Loucy (cell line): ENCODE results near the gene TOPBP1.
"Not testable (repeated sequence)": the region's sequence is repeated elsewhere in the genome, so short reads cannot be mapped to it uniquely, and the experiment has no call there.

Experiments
- H2AFZ ChIP-seq: fragments of 200-600 bp; sonication (generic); 2 replicates; pipeline ENCODE4 v1.6.0; 2016; ENCODE audit warnings: antibody characterized with exemption, mild to moderate bottlenecking, low read length, moderate library complexity
- H3F3A ChIP-seq: fragments of 200-600 bp; 2 replicates; pipeline ENCODE4 v1.6.0; 2016; ENCODE audit warnings: antibody characterized with exemption, low read depth, mild to moderate bottlenecking
- H3K27me3 ChIP-seq: fragments of 200-600 bp; sonication (generic); 2 replicates; pipeline ENCODE4 v1.6.1; 2014; ENCODE audit warnings: low read length, mild to moderate bottlenecking; ENCODE audit not compliant: insufficient read depth, poor library complexity, severe bottlenecking
- H3K36me3 ChIP-seq: fragments of 200-600 bp; sonication (generic); 2 replicates; pipeline ENCODE4 v1.6.1; 2016; ENCODE audit warnings: low read length; ENCODE audit not compliant: insufficient read depth
- H3K4me1 ChIP-seq: fragments of 200-600 bp; sonication (generic); 2 replicates; pipeline ENCODE4 v1.5.1; 2014; ENCODE audit warnings: low read length, mild to moderate bottlenecking; ENCODE audit not compliant: insufficient read depth, poor library complexity, severe bottlenecking
- H3K4me2 ChIP-seq: fragments of 200-600 bp; sonication (generic); 2 replicates; pipeline ENCODE4 v1.6.0; 2014; ENCODE audit warnings: antibody characterized with exemption, low read length, low read depth, mild to moderate bottlenecking; ENCODE audit not compliant: poor library complexity, severe bottlenecking
- H3K4me3 ChIP-seq: fragments of 200-600 bp; sonication (generic); 2 replicates; pipeline ENCODE4 v1.5.1; 2014; ENCODE audit warnings: low read length, mild to moderate bottlenecking, mixed read lengths; ENCODE audit not compliant: poor library complexity, severe bottlenecking
- H3K79me2 ChIP-seq: fragments of 200-600 bp; sonication (generic); 2 replicates; pipeline ENCODE4 v1.6.1; 2014; ENCODE audit warnings: low read length; ENCODE audit not compliant: insufficient read depth
- H3K9ac ChIP-seq: fragments of 200-600 bp; sonication (generic); 2 replicates; pipeline ENCODE4 v1.6.0; 2014; ENCODE audit warnings: mild to moderate bottlenecking, low read depth, low read length, moderate library complexity; ENCODE audit not compliant: poor library complexity, severe bottlenecking
- H3K9me2 ChIP-seq: fragments of 200-600 bp; sonication (generic); replicated peaks from 2 replicates; pipeline ENCODE4 v1.6.1; 2016; ENCODE audit warnings: low read depth, low read length, mixed read lengths
- H3K9me3 ChIP-seq: fragments of 200-600 bp; sonication (generic); 2 replicates; pipeline ENCODE4 v1.6.1; 2014; ENCODE audit warnings: mild to moderate bottlenecking, antibody characterized with exemption, low read length, low read depth; ENCODE audit not compliant: insufficient read depth
- H4K20me1 ChIP-seq: fragments of 200-600 bp; sonication (generic); 2 replicates; pipeline ENCODE4 v1.6.0; 2014; ENCODE audit warnings: antibody characterized with exemption, low read length, mild to moderate bottlenecking; ENCODE audit not compliant: insufficient read depth, poor library complexity, severe bottlenecking
- EZH2phosphoT487 ChIP-seq: fragments of 200-600 bp; IDR thresholded peaks from 2 replicates; pipeline ENCODE4 v1.6.1; 2018; ENCODE audit warnings: antibody characterized with exemption, mild to moderate bottlenecking, moderate library complexity, borderline replicate concordance
- TF ChIP-seq, protein P1 (sequence below): fragments of 200-600 bp; sonication (generic); conservative IDR thresholded peaks from 2 replicates; pipeline ENCODE4 v1.5.1; 2014; ENCODE audit warnings: mild to moderate bottlenecking, antibody characterized with exemption, low read length

The TOPBP1 gene

DNA sequence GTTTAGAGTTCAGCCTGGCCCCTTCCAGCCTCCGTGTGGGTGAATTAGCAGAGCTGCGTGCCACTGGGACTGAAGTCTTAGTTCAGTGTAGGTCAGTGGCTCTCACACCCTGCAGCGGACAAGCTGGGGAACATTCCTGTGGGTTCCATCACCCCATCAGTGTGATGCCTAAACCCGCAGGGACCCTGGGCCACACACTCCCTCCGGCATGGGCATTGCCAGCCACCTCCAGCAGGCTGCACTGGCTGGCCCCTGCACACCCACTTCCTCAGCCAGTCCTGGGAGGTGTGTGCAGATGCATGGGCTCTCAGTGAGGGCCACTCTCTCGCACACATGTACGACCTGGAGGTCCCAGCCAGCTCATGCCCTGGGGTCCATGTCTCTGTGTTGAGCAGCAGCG is 32.1 kb upstream of the TOPBP1 start:
- Histone ChIP-seq H3K4me2 (no peak overlapping the region), H2AFZ (no peak overlapping the region), H3K9me3 (no peaks in the 10 kb centered on the region), H4K20me1 (no peaks in the 10 kb centered on the region), H3K27me3 (no peaks in the 10 kb centered on the region), H3F3A (no peaks in the 10 kb centered on the region), H3K4me1 (no peaks in the 10 kb centered on the region), H3K36me3 (no peaks in the 10 kb centered on the region), H3K9ac (no peak overlapping the region), H3K79me2 (no peaks in the 10 kb centered on the region), H3K4me3 (no peak overlapping the region), H3K9me2 (no peaks in the 10 kb centered on the region)
- no peak for TF ChIP-seq EZH2phosphoT487
- TF ChIP-seq, protein P1, sequence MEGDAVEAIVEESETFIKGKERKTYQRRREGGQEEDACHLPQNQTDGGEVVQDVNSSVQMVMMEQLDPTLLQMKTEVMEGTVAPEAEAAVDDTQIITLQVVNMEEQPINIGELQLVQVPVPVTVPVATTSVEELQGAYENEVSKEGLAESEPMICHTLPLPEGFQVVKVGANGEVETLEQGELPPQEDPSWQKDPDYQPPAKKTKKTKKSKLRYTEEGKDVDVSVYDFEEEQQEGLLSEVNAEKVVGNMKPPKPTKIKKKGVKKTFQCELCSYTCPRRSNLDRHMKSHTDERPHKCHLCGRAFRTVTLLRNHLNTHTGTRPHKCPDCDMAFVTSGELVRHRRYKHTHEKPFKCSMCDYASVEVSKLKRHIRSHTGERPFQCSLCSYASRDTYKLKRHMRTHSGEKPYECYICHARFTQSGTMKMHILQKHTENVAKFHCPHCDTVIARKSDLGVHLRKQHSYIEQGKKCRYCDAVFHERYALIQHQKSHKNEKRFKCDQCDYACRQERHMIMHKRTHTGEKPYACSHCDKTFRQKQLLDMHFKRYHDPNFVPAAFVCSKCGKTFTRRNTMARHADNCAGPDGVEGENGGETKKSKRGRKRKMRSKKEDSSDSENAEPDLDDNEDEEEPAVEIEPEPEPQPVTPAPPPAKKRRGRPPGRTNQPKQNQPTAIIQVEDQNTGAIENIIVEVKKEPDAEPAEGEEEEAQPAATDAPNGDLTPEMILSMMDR: no peak

DNA sequence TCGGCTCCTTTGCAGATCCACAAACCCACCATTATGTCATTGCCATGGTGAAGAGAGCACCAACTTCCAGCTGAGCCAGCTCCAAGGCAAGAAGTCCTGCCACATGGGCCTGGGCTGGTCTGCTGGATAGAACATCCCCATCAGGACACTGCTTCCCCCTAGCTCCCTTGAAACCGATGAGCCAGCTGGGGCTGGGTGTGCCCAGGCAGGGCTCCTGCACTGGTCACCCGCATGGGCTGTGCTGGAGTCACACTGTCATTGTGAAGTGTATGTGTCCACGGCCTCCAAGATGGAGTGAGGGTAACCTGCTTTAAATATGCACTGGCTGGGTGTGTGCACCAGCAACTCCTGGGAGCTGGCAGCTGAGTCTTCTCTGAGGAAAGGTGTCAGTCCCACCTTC is 31.0 kb upstream of the TOPBP1 start:
- Histone ChIP-seq H3K4me1 (no peaks in the 10 kb centered on the region), H2AFZ (no peak overlapping the region), H3K9me3 (no peaks in the 10 kb centered on the region), H3K4me3 (no peak overlapping the region), H3K9ac (no peak overlapping the region), H3K9me2 (no peaks in the 10 kb centered on the region), H3K27me3 (no peaks in the 10 kb centered on the region), H4K20me1 (no peaks in the 10 kb centered on the region), H3K79me2 (no peaks in the 10 kb centered on the region), H3K4me2 (no peak overlapping the region), H3K36me3 (no peaks in the 10 kb centered on the region), H3F3A (no peaks in the 10 kb centered on the region)
- TF ChIP-seq, protein P1: no peak
- no peak for TF ChIP-seq EZH2phosphoT487

DNA sequence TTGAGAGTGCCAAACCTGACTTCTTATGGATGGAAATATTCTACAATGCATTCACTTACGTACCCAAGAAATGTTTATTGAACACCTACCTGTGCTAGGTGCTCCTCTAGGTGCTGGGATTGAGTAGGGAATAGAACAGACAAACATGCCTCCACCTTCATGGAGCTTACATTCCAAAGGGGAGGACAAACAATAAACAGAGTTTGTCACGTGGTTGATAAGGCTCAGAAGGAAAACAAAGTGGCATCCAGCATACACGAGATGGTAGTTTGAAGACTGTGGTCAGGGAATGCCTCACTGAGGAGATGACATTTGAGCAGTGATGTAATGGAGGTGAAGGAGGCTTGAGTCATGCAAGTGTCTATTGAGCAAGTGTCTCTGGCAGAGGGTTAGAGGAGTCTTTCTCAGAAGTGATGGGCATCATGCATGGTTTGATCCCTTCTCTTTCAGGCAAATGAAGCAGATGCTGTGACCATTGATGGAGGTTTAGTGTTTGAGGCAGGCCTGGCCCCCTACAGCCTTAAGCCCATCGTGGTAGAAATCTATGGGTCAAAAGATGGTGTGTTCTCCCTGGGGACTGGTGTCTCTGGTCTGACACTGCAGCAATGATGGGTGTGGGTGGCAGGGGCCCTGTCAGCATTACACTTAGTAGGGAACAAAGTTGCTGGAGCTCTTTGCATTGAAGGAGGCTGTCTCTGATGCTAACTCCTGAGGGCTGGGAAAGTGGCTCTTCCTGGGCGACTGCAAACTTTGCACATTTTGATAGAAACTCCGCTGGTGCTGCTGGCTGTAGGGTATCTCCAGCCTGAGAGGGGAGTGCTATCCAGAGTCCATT is 29.7 kb upstream of the TOPBP1 start:
- H2AFZ ChIP-seq: no peak overlapping the region
- no peaks in the 10 kb centered on the region for H3F3A ChIP-seq
- TF ChIP-seq, protein P1: no peak
- no peak for TF ChIP-seq EZH2phosphoT487
- no peaks in the 10 kb centered on the region for H3K9me2 ChIP-seq
- no peaks in the 10 kb centered on the region for H3K4me1 ChIP-seq
- no peak overlapping the region for H3K4me3 ChIP-seq
- no peaks in the 10 kb centered on the region for H3K36me3 ChIP-seq
- no peaks in the 10 kb centered on the region for H3K9me3 ChIP-seq
- no peaks in the 10 kb centered on the region for H4K20me1 ChIP-seq
- no peaks in the 10 kb centered on the region for H3K79me2 ChIP-seq
- H3K9ac ChIP-seq: no peak overlapping the region
- H3K4me2 ChIP-seq: no peak overlapping the region
- no peaks in the 10 kb centered on the region for H3K27me3 ChIP-seq

DNA sequence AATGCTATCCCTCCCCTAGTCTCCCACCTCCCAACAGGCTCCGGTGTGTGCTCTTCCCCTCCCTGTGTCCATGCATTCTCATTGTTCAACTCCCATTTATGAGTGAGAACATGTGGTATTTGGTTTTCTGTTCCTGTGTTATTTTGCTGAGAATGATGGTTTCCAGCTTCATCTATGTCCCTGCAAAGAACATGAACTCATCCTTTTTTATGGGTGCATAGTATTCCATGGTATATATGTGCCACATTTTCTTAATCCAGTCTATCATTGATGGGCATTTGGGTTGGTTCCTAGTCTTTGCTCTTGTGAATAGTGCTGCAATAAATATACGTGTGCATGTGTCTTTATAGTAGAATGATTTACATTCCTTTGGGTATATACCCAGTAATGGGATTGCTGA is 16.3 kb upstream of the TOPBP1 start:
- H2AFZ ChIP-seq, H3K9ac ChIP-seq, H4K20me1 ChIP-seq, H3K4me2 ChIP-seq, H3K36me3 ChIP-seq, H3K9me3 ChIP-seq, H3K4me1 ChIP-seq, H3K9me2 ChIP-seq, H3K4me3 ChIP-seq, H3K27me3 ChIP-seq, H3K79me2 ChIP-seq, H3F3A ChIP-seq: not testable (repeated sequence)
